ENCODE data around the gene SCT.

The SCT gene

GRCh38 chr11:628056-628455 is 1.1 kb upstream of the SCT start:
- no peak for TF ChIP-seq CTCF (IDR thresholded peaks at IDR 0.05; ENCODE audit: insufficient read depth, low read depth, low read length, missing control alignments)
- no peak for DNase-seq (ENCODE audit: low read depth)
- H3K4me3 ChIP-seq (ENCODE audit: low read length) = no peak overlapping the region

GRCh38 chr11:627308-627576 is 261 bp upstream of the SCT start:
- no peak for DNase-seq (ENCODE audit: low read depth)
- H3K4me3 ChIP-seq (ENCODE audit: low read length) = no peak overlapping the region
- no peak for TF ChIP-seq CTCF (IDR thresholded peaks at IDR 0.05; ENCODE audit: insufficient read depth, low read depth, low read length, missing control alignments)

- TF ChIP-seq CTCF (IDR thresholded peaks at IDR 0.05; ENCODE audit: insufficient read depth, low read depth, low read length, missing control alignments) = no peak
- no peak overlapping the region for H3K4me3 ChIP-seq (ENCODE audit: low read length)
- no peak for DNase-seq (ENCODE audit: low read depth)
Measured at GRCh38 chr11:625636-626268, 1.2 kb downstream of the SCT start.

GRCh38 chr11:624705-625635 is 2.0 kb downstream of the SCT start, which contains the start of gene CDHR5:
TSS of gene CDHR5 (minus strand) at chr11:624955. CDS start at chr11:624902, 53 bp downstream.
- no peak for DNase-seq (ENCODE audit: low read depth)
- TF ChIP-seq CTCF (IDR thresholded peaks at IDR 0.05; ENCODE audit: insufficient read depth, low read depth, low read length, missing control alignments) = no peak
- no peak within 1 kb of the TSS for H3K4me3 ChIP-seq (ENCODE audit: low read length)

- H3K4me3 ChIP-seq (ENCODE audit: low read length) = no peak overlapping the region
- no peak for TF ChIP-seq CTCF (IDR thresholded peaks at IDR 0.05; ENCODE audit: insufficient read depth, low read depth, low read length, missing control alignments)
- peak; percentile 62 for DNase-seq (ENCODE audit: low read depth)
Measured at GRCh38 chr11:623999-624704, 2.8 kb downstream of the SCT start.

- no peak for DNase-seq (ENCODE audit: low read depth)
- no peak for TF ChIP-seq CTCF (IDR thresholded peaks at IDR 0.05; ENCODE audit: insufficient read depth, low read depth, low read length, missing control alignments)
- no peak overlapping the region for H3K4me3 ChIP-seq (ENCODE audit: low read length)
Measured at GRCh38 chr11:623349-623869, 3.6 kb downstream of the SCT start.

All from epithelial cell of esophagus (primary cell).